ENCODE data around the gene FAM151B.

DNA sequence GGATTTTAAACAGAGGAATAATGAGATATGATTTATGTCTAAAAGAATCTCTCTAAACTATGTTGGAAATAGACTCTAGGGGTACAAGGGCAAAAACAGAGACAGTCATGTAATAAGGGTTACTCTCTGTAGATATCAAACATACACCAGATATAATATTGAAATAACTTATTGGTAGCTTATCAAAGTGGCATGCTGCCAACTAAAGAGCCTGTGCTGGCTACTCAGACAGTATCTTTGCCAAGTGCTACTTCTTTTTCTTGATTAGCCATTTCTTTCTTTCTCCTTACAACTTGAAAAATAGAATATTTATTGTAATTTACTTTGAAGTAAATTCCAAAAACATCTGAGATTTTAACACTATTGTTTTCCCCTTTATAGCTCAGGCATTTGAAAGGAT, 45.2 kb upstream of the FAM151B start:
- no peak for TF ChIP-seq CTCF (IDR thresholded peaks at IDR 0.05)
- no peak for TF ChIP-seq POLR2A (IDR thresholded peaks at IDR 0.05)
